Measurements from ENCODE around the gene PARD3B. TPM values are rescaled to one million over a fixed set of nuclear protein-coding genes. Genes with fewer than 3 reads are reported as not detected.

Gene PARD3B
- total RNA-seq, 2 donors from 2014 or later = 15.0 to 17.8 TPM

- no peaks in the 10 kb centered on the region for H3K4me1 ChIP-seq
- no peak overlapping the region for H3K4me3 ChIP-seq
- WGBS, 2 donors = 93% methylated on average over 2 of the region's 2 CpGs
- ATAC-seq (no peak), DNase-seq (no peak)
- no peak overlapping the region for H3K27ac ChIP-seq
- TF ChIP-seq, protein P1, sequence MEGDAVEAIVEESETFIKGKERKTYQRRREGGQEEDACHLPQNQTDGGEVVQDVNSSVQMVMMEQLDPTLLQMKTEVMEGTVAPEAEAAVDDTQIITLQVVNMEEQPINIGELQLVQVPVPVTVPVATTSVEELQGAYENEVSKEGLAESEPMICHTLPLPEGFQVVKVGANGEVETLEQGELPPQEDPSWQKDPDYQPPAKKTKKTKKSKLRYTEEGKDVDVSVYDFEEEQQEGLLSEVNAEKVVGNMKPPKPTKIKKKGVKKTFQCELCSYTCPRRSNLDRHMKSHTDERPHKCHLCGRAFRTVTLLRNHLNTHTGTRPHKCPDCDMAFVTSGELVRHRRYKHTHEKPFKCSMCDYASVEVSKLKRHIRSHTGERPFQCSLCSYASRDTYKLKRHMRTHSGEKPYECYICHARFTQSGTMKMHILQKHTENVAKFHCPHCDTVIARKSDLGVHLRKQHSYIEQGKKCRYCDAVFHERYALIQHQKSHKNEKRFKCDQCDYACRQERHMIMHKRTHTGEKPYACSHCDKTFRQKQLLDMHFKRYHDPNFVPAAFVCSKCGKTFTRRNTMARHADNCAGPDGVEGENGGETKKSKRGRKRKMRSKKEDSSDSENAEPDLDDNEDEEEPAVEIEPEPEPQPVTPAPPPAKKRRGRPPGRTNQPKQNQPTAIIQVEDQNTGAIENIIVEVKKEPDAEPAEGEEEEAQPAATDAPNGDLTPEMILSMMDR (IDR thresholded peaks at IDR 0.05) = no peak
- no peaks in the 10 kb centered on the region for H3K9me3 ChIP-seq
- H3K27me3 ChIP-seq = no peaks in the 10 kb centered on the region
- intact Hi-C loops (cut with DNase I) = no loop called here
- no peaks in the 10 kb centered on the region for H3K36me3 ChIP-seq (replicated peaks in 1 of 2; ENCODE audit: insufficient read depth in 1 of 2, low read depth in 2 of 2)
Measured at GRCh38 chr2:204655101-204655500, 109.8 kb downstream of the PARD3B start.

DNA sequence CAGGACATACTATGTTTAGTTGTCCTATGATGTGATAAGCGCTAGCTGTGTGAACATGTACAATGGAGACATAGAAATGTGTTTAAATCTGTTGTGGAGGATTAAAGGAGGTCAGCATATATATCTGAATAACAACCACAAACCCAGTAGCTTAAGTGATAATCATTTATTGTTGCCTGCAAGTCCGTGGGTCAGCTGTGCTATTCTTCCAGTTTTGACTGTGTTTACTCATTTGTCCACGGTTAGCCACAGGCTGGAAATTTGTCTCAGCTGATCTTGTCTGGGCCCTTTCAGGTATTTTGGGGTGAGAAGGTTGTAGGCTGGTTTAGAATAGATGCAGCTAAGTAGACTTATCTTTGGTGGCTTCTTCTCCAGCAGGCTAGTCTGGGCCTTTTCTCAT lies 110.4 kb downstream of the PARD3B start:
- no peak overlapping the region for H3K4me3 ChIP-seq
- DNase-seq = no peak
- WGBS, 2 donors = 82 to 92% methylated on average over 3 of the region's 3 CpGs
- no peak for ATAC-seq
- no peak for TF ChIP-seq POLR2A (IDR thresholded peaks at IDR 0.05)
- TF ChIP-seq, protein P1 (IDR thresholded peaks at IDR 0.05) = no peak
- H3K4me1 ChIP-seq = no peaks in the 10 kb centered on the region
- intact Hi-C loops (cut with DNase I) = no loop called here
- H3K27ac ChIP-seq = no peak overlapping the region
- H3K27me3 ChIP-seq = no peaks in the 10 kb centered on the region
- no peaks in the 10 kb centered on the region for H3K9me3 ChIP-seq
- H3K36me3 ChIP-seq (replicated peaks in 1 of 2; ENCODE audit: insufficient read depth in 1 of 2, low read depth in 2 of 2) = no peaks in the 10 kb centered on the region

GRCh38 chr2:204657024-204657423 lies 111.7 kb downstream of the PARD3B start:
- H3K4me3 ChIP-seq = no peak overlapping the region
- no peak overlapping the region for H3K27ac ChIP-seq
- H3K36me3 ChIP-seq (replicated peaks in 1 of 2; ENCODE audit: insufficient read depth in 1 of 2, low read depth in 2 of 2) = no peaks in the 10 kb centered on the region
- intact Hi-C loops (cut with DNase I) = no loop called here
- WGBS, 2 donors = 100% methylated on average over 1 of the region's 1 CpG
- ATAC-seq (no peak), DNase-seq (no peak)
- no peaks in the 10 kb centered on the region for H3K27me3 ChIP-seq
- TF ChIP-seq, protein P1 (IDR thresholded peaks at IDR 0.05) = no peak
- no peak for TF ChIP-seq POLR2A (IDR thresholded peaks at IDR 0.05)
- H3K4me1 ChIP-seq = no peaks in the 10 kb centered on the region
- H3K9me3 ChIP-seq = no peaks in the 10 kb centered on the region

DNA sequence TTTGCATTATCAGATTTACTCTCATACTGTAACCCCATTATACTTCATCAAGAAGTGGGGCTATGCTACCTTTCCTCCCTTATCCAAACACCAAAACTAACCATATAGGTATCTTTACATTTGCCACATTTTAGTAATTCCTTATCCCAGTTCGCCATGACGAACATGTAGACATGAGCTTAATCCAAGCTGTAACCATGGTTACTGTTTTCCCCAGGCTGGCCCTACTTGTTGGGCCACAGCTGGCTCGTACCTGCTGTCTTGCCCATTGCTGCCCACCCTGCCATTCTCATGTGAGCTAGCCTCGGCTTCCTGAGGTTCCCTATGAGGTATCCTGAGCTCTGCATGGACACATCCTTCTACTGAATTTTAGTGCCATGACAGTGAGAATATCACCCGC lies 117.7 kb downstream of the PARD3B start:
- no peak for ATAC-seq
- TF ChIP-seq, protein P1 (IDR thresholded peaks at IDR 0.05) = no peak
- no peak for TF ChIP-seq POLR2A (IDR thresholded peaks at IDR 0.05)
- Histone ChIP-seq H3K36me3 (replicated peaks in 1 of 2; ENCODE audit: insufficient read depth in 1 of 2, low read depth in 2 of 2) (no peaks in the 10 kb centered on the region), H3K27ac (peak overlapping the region in 1 of 4 donors; percentile 48), H3K27me3 (no peaks in the 10 kb centered on the region), H3K9me3 (no peaks in the 10 kb centered on the region), H3K4me3 (no peak overlapping the region), H3K4me1 (peaks cover 5% of the 10 kb centered on the region)
- intact Hi-C loops (cut with DNase I) = no loop called here
- WGBS, 2 donors = 85 to 94% methylated on average over 5 of the region's 5 CpGs
- DNase-seq = no peak

GRCh38 chr2:204663816-204664425 lies 118.6 kb downstream of the PARD3B start:
- Histone ChIP-seq H3K4me1 (peaks cover 5% of the 10 kb centered on the region), H3K4me3 (no peak overlapping the region), H3K27ac (peak overlapping the region in 3 of 4 donors; percentile 20 to 69 (median 67)), H3K9me3 (no peaks in the 10 kb centered on the region), H3K36me3 (replicated peaks in 1 of 2; ENCODE audit: insufficient read depth in 1 of 2, low read depth in 2 of 2) (no peaks in the 10 kb centered on the region), H3K27me3 (no peaks in the 10 kb centered on the region)
- intact Hi-C loops (cut with DNase I) = no loop called here
- no peak for DNase-seq
- ATAC-seq = no peak
- TF ChIP-seq, protein P1 (IDR thresholded peaks at IDR 0.05) = no peak
- TF ChIP-seq POLR2A (IDR thresholded peaks at IDR 0.05) = no peak
- WGBS, 2 donors = 48 to 56% methylated on average over 2 of the region's 2 CpGs
